ENCODE data around the gene NEMP1.
"Not testable (repeated sequence)": the region's sequence is repeated elsewhere in the genome, so short reads cannot be mapped to it uniquely, and the experiment has no call there.

Gene NEMP1

GRCh38 chr12:57078519-57079404 lies at the start of gene NEMP1:
Gene NEMP1, minus strand, starts transcription at chr12:57078791. Its CDS starts 46 bp downstream, at chr12:57078745.
- peak; percentile 99 to 100 for DNase-seq

- DNase-seq: peak; percentile 53 to 82
These were observed 49.3 kb upstream of the NEMP1 start, which contains the start of gene LRP1 for GRCh38 chr12:57127726-57128518. Gene LRP1, plus strand, starts transcription at chr12:57128483. Its CDS starts 482 bp downstream, at chr12:57128965.

GRCh38 chr12:57127101-57127725 lies 48.6 kb upstream of the NEMP1 start:
- DNase-seq: peak; percentile 38 to 68

- peak; percentile 74 to 90 for DNase-seq
These were observed 48.0 kb upstream of the NEMP1 start for GRCh38 chr12:57126561-57126960.

- DNase-seq: no peak
These were observed 47.5 kb upstream of the NEMP1 start for GRCh38 chr12:57126061-57126460.

- peak; percentile 50 to 76 for DNase-seq
These were observed 45.8 kb upstream of the NEMP1 start for GRCh38 chr12:57124261-57124877.

GRCh38 chr12:57123813-57124212 lies 45.2 kb upstream of the NEMP1 start:
- no peak for DNase-seq

- not testable (repeated sequence) for DNase-seq
These were observed 42.1 kb upstream of the NEMP1 start for GRCh38 chr12:57120718-57121117.

- no peak for DNase-seq
These were observed 40.9 kb upstream of the NEMP1 start for GRCh38 chr12:57119294-57120085.

- no peak for DNase-seq
These were observed 40.2 kb upstream of the NEMP1 start for GRCh38 chr12:57118711-57119271.

GRCh38 chr12:57116580-57117281 lies 38.1 kb upstream of the NEMP1 start:
- no peak for DNase-seq

- no peak for DNase-seq
These were observed 34.1 kb upstream of the NEMP1 start for GRCh38 chr12:57112492-57113294.

GRCh38 chr12:57111031-57111734 lies 32.6 kb upstream of the NEMP1 start, which contains the start of gene STAT6:
Gene STAT6, minus strand, starts transcription at chr12:57111362. Its CDS starts 3,084 bp downstream, at chr12:57108278.
- DNase-seq: no peak

GRCh38 chr12:57110104-57111030 lies 31.8 kb upstream of the NEMP1 start:
- DNase-seq: no peak

- no peak for DNase-seq
These were observed 30.9 kb upstream of the NEMP1 start for GRCh38 chr12:57109207-57110103.

GRCh38 chr12:57107456-57108155 lies 29.0 kb upstream of the NEMP1 start:
- no peak for DNase-seq
